ENCODE results near the gene SLC1A7.

SLC1A7 gene

DNA sequence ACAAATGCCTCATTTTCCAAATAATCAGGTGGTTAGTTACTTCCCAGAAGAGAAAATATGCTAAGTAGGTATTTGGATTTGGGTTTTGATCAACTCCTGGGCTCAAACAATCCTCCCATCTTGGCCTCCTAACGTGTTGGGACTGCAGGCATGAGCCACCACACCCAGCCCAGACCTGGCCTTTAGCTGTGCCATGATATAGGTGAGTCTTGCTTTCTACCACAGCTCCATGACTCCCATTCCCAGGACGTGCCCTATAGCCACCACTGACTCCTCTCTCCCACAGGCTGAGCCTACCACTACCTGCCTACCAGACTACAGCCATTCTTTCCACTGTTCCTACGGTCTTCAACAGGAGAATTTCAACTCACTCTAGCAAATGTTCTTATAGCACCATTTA lies 1.8 kb upstream of the SLC1A7 start:
- Histone ChIP-seq H3K27me3 (ENCODE audit: low read length) (no peaks in the 10 kb centered on the region), H3K9ac (ENCODE audit: low read length) (no peak overlapping the region), H3K9me2 (replicated peaks; ENCODE audit: insufficient read depth, low read length) (no peaks in the 10 kb centered on the region), H3K4me3 (ENCODE audit: insufficient read depth, low read length, poor library complexity, severe bottlenecking) (no peak overlapping the region), H2AFZ (ENCODE audit: low read depth, low read length, severe bottlenecking) (no peak overlapping the region), H3K27ac (ENCODE audit: low read depth, low read length) (no peak overlapping the region), H3K36me3 (ENCODE audit: low read length) (no peaks in the 10 kb centered on the region), H3K79me2 (ENCODE audit: insufficient read depth, low read length) (no peaks in the 10 kb centered on the region), H3K4me2 (ENCODE audit: low read depth, low read length, poor library complexity, severe bottlenecking) (no peak overlapping the region), H4K20me1 (ENCODE audit: low read depth, low read length) (no peaks in the 10 kb centered on the region), H3F3A (ENCODE audit: insufficient read depth) (no peaks in the 10 kb centered on the region), H3K9me3 (ENCODE audit: insufficient read depth, low read length) (no peaks in the 10 kb centered on the region)
- TF ChIP-seq EZH2phosphoT487 (conservative IDR thresholded peaks at IDR 0.05; ENCODE audit: low read length) (no peak), CTCF (IDR thresholded peaks at IDR 0.05; ENCODE audit: insufficient read depth, low read length, poor library complexity, severe bottlenecking) (no peak)

DNA sequence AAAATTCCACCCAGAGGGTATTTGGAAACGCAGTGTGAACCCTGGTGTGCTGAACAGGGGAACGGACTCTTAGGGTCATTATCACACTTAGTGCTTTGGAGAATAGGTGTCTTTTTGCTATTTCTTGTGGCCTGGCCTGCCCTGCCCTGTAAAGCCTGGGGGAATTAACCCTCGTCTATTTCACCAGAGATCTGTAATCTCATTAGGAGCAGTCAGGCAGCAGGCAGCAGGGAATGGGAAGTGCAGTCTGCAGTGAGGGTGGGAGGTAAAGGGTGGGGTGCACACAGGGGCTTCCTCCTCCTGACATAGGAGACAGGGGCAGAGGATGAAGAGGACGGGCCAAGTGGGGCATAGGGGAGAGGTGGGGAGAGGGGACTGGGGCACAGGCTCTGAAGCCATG lies 1.1 kb upstream of the SLC1A7 start:
- Histone ChIP-seq H3K27ac (ENCODE audit: low read depth, low read length) (no peak overlapping the region), H4K20me1 (ENCODE audit: low read depth, low read length) (no peaks in the 10 kb centered on the region), H3K9ac (ENCODE audit: low read length) (no peak overlapping the region), H3K4me2 (ENCODE audit: low read depth, low read length, poor library complexity, severe bottlenecking) (no peak overlapping the region), H3K36me3 (ENCODE audit: low read length) (no peaks in the 10 kb centered on the region), H3F3A (ENCODE audit: insufficient read depth) (no peaks in the 10 kb centered on the region), H3K79me2 (ENCODE audit: insufficient read depth, low read length) (no peaks in the 10 kb centered on the region), H3K9me3 (ENCODE audit: insufficient read depth, low read length) (no peaks in the 10 kb centered on the region), H3K4me3 (ENCODE audit: insufficient read depth, low read length, poor library complexity, severe bottlenecking) (no peak overlapping the region), H3K9me2 (replicated peaks; ENCODE audit: insufficient read depth, low read length) (no peaks in the 10 kb centered on the region), H3K27me3 (ENCODE audit: low read length) (no peaks in the 10 kb centered on the region), H2AFZ (ENCODE audit: low read depth, low read length, severe bottlenecking) (no peak overlapping the region)
- TF ChIP-seq EZH2phosphoT487 (conservative IDR thresholded peaks at IDR 0.05; ENCODE audit: low read length) = no peak
- no peak for TF ChIP-seq CTCF (IDR thresholded peaks at IDR 0.05; ENCODE audit: insufficient read depth, low read length, poor library complexity, severe bottlenecking)

DNA sequence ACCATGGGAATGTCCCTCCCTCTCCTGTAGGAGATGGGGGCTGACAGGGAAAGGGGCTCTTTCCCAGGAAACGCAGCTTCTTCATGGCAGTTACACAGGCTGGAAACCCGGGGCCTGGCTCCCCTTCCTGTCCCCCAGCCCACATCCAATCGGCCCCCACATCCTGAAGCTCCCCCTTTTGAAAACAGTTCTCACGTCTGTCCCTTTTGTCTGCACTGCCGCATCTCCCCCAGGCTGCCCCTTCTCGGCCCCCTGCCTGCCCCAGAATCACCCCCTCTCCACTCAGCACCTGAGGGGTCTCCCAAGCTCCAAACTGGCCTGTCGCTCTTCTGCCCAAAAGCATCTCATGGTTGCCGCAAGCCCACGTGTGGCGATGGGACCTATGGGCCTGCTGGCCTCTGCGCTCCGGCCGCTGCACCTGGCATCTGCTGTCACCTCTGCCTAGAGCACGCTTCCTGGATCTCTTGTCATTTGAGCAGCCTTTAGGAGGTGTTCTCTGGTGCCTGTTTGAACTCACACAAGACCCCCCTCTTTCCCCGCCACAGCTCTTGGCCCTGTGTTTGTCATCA lies 867 bp downstream of the SLC1A7 start:
- H3K27me3 ChIP-seq (ENCODE audit: low read length) = no peaks in the 10 kb centered on the region
- H2AFZ ChIP-seq (ENCODE audit: low read depth, low read length, severe bottlenecking) = no peak overlapping the region
- H3K4me3 ChIP-seq (ENCODE audit: insufficient read depth, low read length, poor library complexity, severe bottlenecking) = no peak overlapping the region
- peaks cover 7% of the 10 kb centered on the region for H3K9me3 ChIP-seq (ENCODE audit: insufficient read depth, low read length)
- H4K20me1 ChIP-seq (ENCODE audit: low read depth, low read length) = no peaks in the 10 kb centered on the region
- H3K36me3 ChIP-seq (ENCODE audit: low read length) = no peaks in the 10 kb centered on the region
- no peak overlapping the region for H3K9ac ChIP-seq (ENCODE audit: low read length)
- H3K4me2 ChIP-seq (ENCODE audit: low read depth, low read length, poor library complexity, severe bottlenecking) = no peak overlapping the region
- H3K27ac ChIP-seq (ENCODE audit: low read depth, low read length) = no peak overlapping the region
- no peaks in the 10 kb centered on the region for H3K9me2 ChIP-seq (replicated peaks; ENCODE audit: insufficient read depth, low read length)
- H3K79me2 ChIP-seq (ENCODE audit: insufficient read depth, low read length) = no peaks in the 10 kb centered on the region
- no peaks in the 10 kb centered on the region for H3F3A ChIP-seq (ENCODE audit: insufficient read depth)
- TF ChIP-seq EZH2phosphoT487 (conservative IDR thresholded peaks at IDR 0.05; ENCODE audit: low read length) = no peak
- TF ChIP-seq CTCF (IDR thresholded peaks at IDR 0.05; ENCODE audit: insufficient read depth, low read length, poor library complexity, severe bottlenecking) = no peak
